ENCODE measurements around the gene SPRR4.
"Not testable (repeated sequence)": the region's sequence is repeated elsewhere in the genome, so short reads cannot be mapped to it uniquely, and the experiment has no call there.

Gene SPRR4

DNA sequence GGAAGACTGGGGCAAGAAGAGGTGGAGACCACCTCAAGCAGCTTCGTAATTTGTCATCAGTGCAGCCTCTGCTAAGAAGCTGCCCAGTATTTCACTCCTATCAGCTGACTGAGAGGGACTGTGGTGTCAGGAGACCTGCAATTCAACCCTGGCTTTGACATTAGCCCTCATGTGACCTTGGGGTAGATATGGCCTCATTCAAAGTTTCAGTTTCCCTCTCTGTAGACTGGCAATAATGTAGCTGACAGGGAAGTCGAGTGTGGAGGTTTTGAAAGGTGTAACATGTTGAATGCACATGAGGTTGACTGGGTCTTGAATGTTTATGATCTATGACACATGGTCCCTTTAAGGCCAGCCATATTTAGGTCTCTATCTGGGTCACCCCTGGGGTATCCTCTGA, 2.2 kb upstream of the SPRR4 start:
- no peak for DNase-seq

DNA sequence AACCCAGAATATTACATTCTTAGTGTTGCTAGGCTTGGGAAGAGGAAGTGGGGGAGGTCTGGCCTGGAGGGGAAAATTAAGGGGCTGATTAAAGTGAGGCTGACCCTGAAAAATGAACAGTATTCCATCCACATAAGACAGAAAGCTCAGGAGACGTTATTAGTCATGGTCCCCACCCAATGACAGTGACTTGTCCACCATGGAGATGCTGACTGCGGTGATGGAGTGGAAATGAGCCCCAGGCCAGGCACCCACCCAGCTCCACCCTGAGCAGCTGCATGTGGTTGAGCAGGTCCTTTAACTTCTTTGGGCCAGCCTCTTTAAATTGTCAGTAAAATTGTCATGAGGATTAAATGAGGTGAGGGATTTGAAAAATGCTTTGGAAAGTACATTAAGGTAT, 1.4 kb upstream of the SPRR4 start:
- no peak for DNase-seq

GRCh38 chr1:152972196-152972886, 1.9 kb downstream of the SPRR4 start:
- DNase-seq: no peak

- DNase-seq: no peak
These were observed 6.2 kb downstream of the SPRR4 start for GRCh38 chr1:152976688-152977087.

GRCh38 chr1:152977614-152978013, 7.2 kb downstream of the SPRR4 start:
- no peak for DNase-seq

- DNase-seq: no peak
These were observed 10.2 kb downstream of the SPRR4 start for GRCh38 chr1:152980676-152981075.

GRCh38 chr1:152981146-152981871, 10.9 kb downstream of the SPRR4 start:
- DNase-seq: no peak

DNA sequence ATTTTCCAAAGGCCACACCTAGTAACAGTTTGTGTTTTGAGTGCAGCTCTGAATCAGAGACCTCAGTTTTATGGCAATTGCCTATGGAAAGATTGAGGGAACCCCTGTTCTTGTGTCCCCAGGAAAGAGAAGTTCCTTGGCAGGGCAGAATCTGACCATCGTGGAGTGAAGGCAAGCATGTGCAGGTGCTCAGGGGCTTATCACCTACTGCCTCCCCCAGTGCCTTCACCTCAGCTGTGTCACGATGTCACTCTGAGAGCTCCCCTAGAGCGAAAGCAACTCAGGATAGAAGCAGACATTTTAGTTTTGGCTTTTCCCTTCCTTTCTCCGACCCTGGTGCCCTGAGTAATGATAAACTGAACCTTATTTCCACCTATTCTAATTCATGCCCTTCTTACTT, 11.6 kb downstream of the SPRR4 start:
- no peak for DNase-seq

GRCh38 chr1:152983234-152983633, 12.8 kb downstream of the SPRR4 start:
- DNase-seq: no peak

- no peak for DNase-seq
These were observed 13.3 kb downstream of the SPRR4 start, which contains the start of gene SPRR1A for GRCh38 chr1:152983743-152984142. TSS of gene SPRR1A (plus strand) at chr1:152984081. CDS start at chr1:152985231, 1,150 bp downstream.

- no peak for DNase-seq
These were observed 16.1 kb downstream of the SPRR4 start for GRCh38 chr1:152986578-152986977.

- no peak for DNase-seq
These were observed 22.7 kb downstream of the SPRR4 start for GRCh38 chr1:152993186-152993585.

DNA sequence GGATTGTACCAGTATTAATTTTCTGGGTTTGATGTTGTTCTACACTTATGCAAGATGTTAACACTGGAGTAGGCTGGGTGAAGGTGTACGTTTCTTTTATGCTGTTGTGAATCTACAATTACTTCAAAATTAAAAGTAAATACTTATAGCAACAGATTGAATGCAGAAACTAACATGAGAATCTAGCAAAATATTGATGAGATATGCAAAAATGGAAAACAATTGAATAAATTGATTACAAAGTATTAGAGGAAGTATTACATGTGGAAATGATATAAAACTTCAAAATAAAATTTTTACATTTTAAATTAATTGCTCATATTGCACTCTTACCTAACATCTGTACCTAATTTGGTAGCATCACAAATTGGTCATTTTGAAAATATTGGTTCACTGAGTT, 25.4 kb downstream of the SPRR4 start:
- no peak for DNase-seq

DNA sequence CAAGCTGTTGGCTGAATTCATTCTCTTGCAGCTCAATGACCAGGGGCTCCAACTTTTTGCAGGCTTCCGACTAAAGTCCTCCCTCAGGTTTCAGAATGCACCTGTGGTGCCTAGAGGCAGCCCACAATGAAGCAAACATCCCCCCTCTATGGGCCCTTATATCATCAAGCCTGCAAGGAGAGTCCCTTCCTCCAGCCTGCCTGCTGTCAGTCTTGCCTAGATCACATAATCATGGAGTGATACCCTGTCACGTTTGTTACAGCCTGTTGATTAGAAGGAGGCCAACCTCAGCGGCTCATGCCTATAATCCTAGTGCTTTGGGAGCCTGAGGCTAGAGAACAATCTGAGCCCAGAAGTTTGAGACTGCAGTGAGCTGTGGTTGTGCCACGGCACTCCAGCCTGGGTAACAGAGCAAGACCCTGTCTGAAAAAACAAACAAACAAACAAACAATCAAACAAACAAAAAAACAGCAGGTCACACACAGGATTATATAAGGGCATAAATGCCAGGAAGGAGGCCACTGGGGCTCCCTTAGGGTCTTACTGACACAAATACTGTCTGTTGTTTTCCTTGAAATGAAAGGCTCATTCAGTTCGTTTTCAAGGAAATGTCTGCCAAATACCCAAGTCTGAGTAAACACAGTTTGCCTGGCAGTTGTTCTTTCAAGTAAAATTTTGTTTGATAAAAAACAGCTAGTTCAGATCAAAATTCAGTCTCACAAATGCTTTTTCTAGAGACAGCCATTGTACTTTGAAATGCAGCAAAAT, 26.4 kb downstream of the SPRR4 start:
- DNase-seq: no peak

DNA sequence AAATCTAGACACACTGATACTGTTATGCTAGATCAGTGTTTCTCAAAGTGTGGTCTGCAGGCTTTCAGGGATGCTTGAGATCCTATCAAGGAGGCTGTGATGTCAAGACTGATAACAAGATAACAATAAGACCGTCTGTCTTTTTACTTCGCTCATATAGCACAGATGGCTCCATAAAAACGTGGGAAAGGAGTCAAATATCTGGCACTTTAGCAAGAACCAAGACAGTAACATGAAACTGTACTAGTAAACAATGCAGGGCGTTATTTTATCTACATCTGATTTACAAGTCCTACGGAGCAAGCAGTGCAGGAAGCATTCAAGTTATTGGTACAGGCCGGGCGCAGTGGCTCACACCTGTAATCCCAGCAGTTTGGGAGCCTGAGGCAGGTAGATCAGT, 27.5 kb downstream of the SPRR4 start:
- no peak for DNase-seq

- no peak for DNase-seq
These were observed 28.0 kb downstream of the SPRR4 start for GRCh38 chr1:152998476-152998875.

DNA sequence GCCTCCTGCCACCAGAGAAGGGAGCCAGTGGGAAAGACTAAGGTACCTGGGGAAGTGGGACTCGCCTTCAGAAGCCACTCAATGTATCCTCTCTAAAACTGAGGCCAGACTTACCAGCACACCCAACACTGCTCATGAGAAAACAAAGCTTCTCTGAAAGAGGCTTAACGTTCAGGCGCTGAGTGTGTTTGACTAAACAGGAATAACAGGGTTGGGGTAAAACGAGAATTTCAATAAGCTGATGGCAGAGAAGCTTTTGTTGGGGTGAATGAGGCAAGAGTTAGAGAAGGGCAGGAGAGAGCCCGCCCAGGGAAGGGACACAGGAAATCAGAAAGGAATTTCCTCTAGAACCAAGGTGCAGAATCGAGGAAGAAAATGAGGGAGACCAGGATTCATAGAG, 29.4 kb downstream of the SPRR4 start:
- DNase-seq: no peak

DNA sequence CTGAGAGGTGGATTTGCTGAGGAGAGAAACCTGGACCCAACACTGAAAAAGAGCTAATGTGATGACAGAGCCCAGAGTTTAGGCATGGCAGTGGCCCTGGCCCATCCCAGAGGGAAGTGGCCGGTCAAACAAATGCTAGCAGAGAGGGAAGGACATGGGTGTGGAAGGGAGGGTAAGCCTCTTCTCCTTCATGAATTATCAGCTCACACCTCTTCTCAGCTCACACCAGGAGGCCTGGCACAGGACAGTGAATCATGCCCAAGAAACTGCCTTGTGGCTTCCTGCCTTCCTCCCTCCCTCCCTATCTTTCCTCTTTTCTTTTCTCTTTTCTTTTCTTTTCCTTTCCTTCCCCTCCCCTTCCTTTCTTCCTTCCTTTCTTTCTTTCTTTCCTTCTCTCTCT, 29.8 kb downstream of the SPRR4 start:
- DNase-seq: no peak

DNA sequence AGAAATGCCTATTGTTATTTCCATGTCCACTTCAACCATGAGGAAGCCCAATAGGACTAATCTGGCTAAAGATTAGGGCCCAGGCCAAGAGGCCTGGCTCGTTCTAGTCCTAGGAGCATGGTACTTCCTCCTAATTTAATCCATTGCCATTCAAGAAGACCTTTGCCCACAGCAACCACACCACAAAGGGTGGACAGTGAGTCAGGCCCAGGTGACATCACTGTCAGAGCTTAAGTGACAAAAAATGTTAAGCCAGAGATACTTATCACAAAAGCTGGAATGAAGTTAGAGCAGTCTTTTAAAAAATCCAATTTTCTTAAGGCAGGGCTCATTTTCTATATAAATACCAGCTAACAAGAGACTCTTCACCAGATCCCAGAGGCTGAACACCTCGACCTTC, 30.9 kb downstream of the SPRR4 start, which contains the start of gene SPRR3:
Gene SPRR3, plus strand, starts transcription at position 368 of the 400 bp plus-strand sequence. CDS start 1,272 bp downstream, outside the sequence.
- DNase-seq: no peak

DNA sequence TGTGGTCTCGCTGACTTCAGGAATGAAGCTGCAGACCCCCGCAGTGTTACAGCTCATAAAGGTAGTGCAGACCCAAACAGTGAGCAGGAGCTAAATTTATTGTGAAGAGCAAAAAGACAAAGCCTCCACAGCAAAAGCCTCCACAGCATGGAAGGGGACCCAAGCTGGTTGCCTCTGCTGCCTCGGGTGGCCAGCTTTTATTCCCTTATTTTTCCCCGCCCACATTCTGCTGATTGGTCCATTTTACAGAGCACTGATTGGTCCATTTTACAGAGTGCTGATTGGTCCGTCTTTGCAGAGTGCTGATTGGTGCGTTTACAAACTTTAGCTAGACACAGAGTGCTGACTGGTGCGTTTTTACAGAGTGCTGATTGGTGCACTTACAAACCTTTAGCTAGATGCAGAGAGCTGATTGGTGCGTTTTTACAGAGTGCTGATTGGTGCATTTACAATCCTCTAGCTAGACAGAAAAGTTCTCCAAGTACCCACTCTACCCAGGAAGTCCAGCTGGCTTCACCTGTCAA, 40.8 kb downstream of the SPRR4 start:
- not testable (repeated sequence) for DNase-seq

GRCh38 chr1:153021829-153022228, 51.4 kb downstream of the SPRR4 start:
- not testable (repeated sequence) for DNase-seq

All from SHP77 treated with DMSO at 0.1 percent for 48 hours (cell line).